Measurements from ENCODE around the gene FBXO45.
"Not testable (repeated sequence)": the region's sequence is repeated elsewhere in the genome, so short reads cannot be mapped to it uniquely, and the experiment has no call there.

FBXO45 gene

DNA sequence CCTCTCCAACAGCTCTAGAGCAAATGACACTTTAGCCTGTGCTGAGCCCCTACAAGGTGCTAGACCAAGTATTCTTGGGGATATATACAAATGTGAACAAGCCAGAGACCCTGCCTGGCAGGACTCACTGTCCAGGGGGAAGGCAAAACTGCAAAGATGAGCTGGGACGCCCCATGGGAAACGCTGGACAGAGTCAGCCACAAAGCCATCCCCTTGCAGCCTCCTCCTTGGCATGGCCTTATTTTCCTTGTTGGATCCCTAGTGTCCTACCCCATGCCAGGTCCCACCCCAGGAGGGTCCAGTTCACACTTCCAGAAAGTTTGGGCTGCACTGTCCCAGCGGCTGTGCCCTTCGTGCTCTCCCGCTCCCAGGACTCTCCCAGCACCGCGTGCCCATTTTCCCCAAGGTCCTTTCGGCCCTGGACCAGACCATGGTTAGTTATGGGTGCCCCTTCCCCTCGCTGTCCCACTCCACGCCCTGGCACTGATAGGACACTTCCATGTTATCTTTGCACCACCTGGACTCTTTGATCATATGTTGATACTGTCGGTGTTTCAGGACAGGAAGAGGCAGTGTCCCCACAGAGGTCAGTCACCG, 65.2 kb downstream of the FBXO45 start:
- Mint-ChIP-seq H3K4me1 (ENCODE audit: low read depth) (peaks cover 52% of the 10 kb centered on the region), H3K36me3 (ENCODE audit: low read depth) (peaks cover 10% of the 10 kb centered on the region), H3K4me3 (peak overlapping the region; percentile 80), H3K9me3 (no peaks in the 10 kb centered on the region), H3K27me3 (ENCODE audit: low read depth) (no peaks in the 10 kb centered on the region), H3K27ac (peak overlapping the region; percentile 98)
- DNase-seq (ENCODE audit: low spot score): no peak

DNA sequence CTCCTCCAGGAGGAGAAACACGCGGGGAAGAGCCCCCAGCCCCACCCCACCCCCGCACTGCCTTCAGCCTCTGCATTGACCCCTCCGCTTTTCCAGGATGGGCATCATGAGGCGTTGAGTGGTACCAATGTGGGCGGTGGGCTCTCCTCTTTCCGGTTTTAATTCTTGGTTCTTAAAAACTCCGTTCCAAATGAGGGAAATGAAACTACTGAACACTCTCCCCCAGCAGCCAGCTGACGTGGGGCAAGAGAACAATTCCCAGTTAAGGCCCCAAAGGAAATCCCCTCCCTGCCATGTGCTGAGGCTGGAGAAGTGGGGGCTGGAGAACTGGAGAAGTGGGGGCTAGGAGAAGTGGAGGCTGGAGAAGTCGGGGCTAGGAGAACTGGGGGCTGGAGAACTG, 65.8 kb downstream of the FBXO45 start:
- H3K4me3 Mint-ChIP-seq: peak overlapping the region; percentile 57
- H3K27me3 Mint-ChIP-seq (ENCODE audit: low read depth): no peaks in the 10 kb centered on the region
- peak overlapping the region; percentile 98 for H3K27ac Mint-ChIP-seq
- no peak for DNase-seq (ENCODE audit: low spot score)
- H3K4me1 Mint-ChIP-seq (ENCODE audit: low read depth): peaks cover 57% of the 10 kb centered on the region
- peaks cover 14% of the 10 kb centered on the region for H3K36me3 Mint-ChIP-seq (ENCODE audit: low read depth)
- H3K9me3 Mint-ChIP-seq: no peaks in the 10 kb centered on the region

DNA sequence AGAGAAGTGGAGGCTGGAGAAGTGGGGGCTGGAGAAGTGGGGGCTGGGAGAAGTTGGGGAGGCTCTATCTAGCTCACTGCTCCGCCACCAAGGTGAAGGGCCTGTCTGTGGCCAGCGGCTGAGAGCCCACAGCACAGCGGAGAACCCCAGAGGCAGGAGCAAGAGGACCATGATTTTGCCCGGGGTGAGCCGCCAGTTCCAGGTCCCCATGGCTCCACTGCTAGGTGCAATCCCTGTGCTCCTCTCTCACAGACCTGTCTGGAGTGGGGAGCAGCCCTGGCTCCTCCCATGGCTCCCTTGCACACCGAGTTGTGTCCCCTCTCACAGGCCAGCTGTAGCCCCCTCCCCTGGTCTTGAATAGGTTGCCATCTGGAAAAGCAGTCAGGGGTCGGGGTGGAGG, 66.4 kb downstream of the FBXO45 start:
- Mint-ChIP-seq H3K27ac (peak overlapping the region; percentile 60), H3K9me3 (no peaks in the 10 kb centered on the region), H3K36me3 (ENCODE audit: low read depth) (peaks cover 16% of the 10 kb centered on the region), H3K27me3 (ENCODE audit: low read depth) (no peaks in the 10 kb centered on the region), H3K4me1 (ENCODE audit: low read depth) (peaks cover 55% of the 10 kb centered on the region), H3K4me3 (peak overlapping the region; percentile 34)
- no peak for DNase-seq (ENCODE audit: low spot score)

DNA sequence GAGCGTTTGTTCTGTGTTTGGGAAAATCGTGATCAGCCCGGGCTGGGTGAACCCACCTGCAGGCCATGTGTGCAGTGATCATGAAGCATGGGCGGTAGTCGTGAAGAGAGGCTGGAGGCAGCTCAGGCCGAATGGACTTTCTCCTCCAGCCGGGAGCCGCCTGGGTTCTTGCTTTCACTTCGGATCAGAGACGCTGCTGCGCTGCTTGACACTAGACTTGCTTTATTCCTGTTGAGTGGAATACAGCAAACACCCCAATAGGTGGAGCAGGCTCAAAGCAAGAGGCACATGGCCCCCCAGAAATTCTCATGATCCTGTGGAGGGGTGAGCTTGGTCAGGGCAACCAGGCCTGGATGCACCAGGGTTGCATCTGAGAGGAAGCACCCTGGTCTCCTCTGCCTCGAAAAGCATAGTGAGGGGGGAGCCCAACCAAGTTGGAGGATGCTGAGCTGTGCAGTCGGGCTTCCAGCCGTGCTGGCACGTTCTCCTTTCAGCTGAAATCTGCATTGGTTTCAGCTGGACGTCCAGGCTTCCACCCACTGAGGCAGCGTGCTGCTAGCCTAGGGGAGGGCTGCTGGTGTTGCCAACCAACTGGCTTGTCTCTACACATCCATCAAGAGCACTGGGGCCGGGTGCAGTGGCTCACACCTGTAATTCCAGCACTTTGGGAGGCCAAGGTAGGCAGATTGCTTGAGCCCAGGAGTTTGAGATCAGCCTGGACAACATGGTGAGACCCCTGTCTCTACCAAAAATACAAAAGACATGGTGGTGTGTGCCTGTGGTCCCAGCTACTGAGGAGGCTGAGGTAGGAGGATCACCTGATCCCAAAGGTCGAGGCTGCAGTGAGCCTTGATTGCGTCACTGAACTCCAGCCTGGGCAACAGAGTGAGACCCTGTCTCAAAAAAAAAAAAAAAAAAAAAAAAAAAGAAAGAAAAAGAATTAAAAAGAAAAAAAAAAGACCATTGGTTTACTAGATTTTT, 68.2 kb downstream of the FBXO45 start:
- Mint-ChIP-seq H3K27me3 (ENCODE audit: low read depth) (no peaks in the 10 kb centered on the region), H3K27ac (peak overlapping the region; percentile 0), H3K36me3 (ENCODE audit: low read depth) (peaks cover 29% of the 10 kb centered on the region), H3K4me3 (peak overlapping the region; percentile 53), H3K4me1 (ENCODE audit: low read depth) (peaks cover 45% of the 10 kb centered on the region), H3K9me3 (no peaks in the 10 kb centered on the region)
- DNase-seq (ENCODE audit: low spot score): no peak

DNA sequence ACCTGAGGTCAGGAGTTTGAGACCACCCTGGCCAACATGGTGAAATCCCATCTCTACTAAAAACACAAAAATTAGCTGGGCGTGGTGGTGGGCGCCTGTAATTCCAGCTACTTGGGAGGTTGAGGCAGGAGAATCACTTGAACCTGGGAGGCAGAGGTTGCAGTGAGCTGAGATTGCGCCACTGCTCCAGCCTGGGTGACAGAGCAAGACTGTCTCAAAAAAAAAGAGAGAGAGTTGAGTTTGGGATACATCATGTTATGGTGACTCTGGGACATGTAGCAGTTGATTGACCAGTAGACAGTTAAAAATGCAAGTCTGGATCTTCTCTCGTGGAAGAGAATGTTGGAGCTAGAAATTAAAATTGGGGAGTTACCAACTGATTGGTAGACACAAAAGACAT, 69.5 kb downstream of the FBXO45 start:
- H3K9me3 Mint-ChIP-seq; DNase-seq (ENCODE audit: low spot score); H3K27me3 Mint-ChIP-seq (ENCODE audit: low read depth): not testable (repeated sequence)
- peaks cover 40% of the 10 kb centered on the region for H3K36me3 Mint-ChIP-seq (ENCODE audit: low read depth)
- H3K27ac Mint-ChIP-seq: peak overlapping the region; percentile 66
- peak overlapping the region; percentile 71 for H3K4me3 Mint-ChIP-seq
- peaks cover 49% of the 10 kb centered on the region for H3K4me1 Mint-ChIP-seq (ENCODE audit: low read depth)
